Retinal pigment epithelial cell (primary cell): ENCODE results near the gene SHMT1.
"Not testable (repeated sequence)": the region's sequence is repeated elsewhere in the genome, so short reads cannot be mapped to it uniquely, and the experiment has no call there.

ENCODE experiments used
- DNase-seq: peaks from one replicate; pipeline ENCODE4 v3.0.0-alpha.2; 2010; ENCODE audit warnings: low read depth
- H3K4me3 ChIP-seq: 2 replicates; pipeline ENCODE4 v1.5.1; 2011; ENCODE audit warnings: mild to moderate bottlenecking, low read length, control low read depth, moderate library complexity
- CTCF ChIP-seq: conservative IDR thresholded peaks from 2 replicates; pipeline ENCODE4 v1.5.1; 2011; ENCODE audit warnings: low read depth, low read length, control low read depth, inconsistent platforms

SHMT1 gene

GRCh38 chr17:18361837-18362697 lies 1.3 kb downstream of the SHMT1 start:
- peak overlapping the region; percentile 74 for H3K4me3 ChIP-seq
- TF ChIP-seq CTCF: no peak
- no peak for DNase-seq

DNA sequence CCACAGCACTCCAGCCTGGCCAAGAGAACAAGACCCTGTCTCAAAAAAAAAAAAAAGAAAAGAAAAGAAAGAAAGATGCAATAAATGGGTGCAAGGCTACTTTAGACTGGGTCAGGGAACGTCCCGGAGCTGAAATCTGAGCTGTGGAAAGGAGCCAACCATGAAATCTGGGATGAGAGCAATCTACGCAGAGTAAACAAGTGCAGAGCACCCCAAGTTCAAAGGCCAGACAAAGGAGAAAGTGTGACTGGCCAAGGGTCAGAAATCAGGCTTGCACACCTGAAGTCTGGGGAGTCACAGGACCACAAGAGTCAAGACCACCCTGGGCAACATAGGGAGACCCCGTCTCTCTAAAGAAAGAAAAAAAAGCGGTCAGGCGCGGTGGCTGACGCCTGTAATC lies 2.8 kb downstream of the SHMT1 start:
- TF ChIP-seq CTCF: no peak
- DNase-seq: no peak
- no peak overlapping the region for H3K4me3 ChIP-seq

- no peak for DNase-seq
- no peak overlapping the region for H3K4me3 ChIP-seq
- no peak for TF ChIP-seq CTCF
These were observed 6.7 kb downstream of the SHMT1 start for GRCh38 chr17:18356624-18357023.

DNA sequence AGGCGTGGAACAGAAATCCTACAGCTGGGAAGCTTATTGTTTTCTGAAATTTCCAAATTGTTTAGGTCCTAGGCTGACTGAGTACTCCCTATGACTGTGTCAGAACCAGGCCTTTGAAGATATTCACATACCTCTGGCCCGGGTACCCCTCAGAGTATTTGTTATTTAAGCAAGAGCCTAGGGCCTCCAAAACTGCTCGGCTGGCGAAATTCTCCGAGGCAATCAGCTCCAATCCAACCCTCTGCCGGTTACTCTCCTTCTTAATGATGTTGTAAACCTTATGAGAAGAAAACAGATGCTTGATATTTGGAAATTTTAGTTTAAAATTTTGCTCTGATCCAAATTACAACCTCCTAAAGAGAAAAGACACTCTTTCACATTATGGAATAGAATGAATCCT lies 9.8 kb downstream of the SHMT1 start:
- no peak for TF ChIP-seq CTCF
- no peak for DNase-seq

GRCh38 chr17:18344021-18344420 lies 19.3 kb downstream of the SHMT1 start:
- no peak overlapping the region for H3K4me3 ChIP-seq
- DNase-seq: no peak
- no peak for TF ChIP-seq CTCF

More for the DNA sequence above, 9.8 kb downstream of the SHMT1 start:
- no peak overlapping the region for H3K4me3 ChIP-seq

GRCh38 chr17:18339933-18340332 lies 23.4 kb downstream of the SHMT1 start:
- no peak for TF ChIP-seq CTCF
- DNase-seq: no peak
- H3K4me3 ChIP-seq: no peak overlapping the region

DNA sequence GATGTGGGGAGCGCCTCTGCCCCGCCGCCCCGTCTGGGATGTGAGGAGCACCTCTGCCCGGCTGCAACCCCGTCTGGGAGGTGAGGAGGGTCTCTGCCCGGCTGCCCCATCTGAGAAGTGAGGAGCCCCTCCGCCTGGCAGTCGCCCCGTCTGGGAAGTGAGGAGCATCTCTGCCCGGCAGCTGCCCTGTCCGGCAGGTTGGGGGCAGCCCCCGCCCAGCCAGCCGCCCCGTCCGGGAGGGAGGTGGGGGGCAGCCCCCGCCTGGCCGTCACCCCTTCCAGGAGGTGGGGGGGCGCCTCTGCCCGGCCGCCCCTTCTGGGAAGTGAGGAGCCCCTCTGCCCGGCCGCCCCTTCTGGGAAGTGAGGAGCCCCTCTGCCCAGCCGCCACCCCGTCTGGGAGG lies 25.2 kb downstream of the SHMT1 start:
- not testable (repeated sequence) for H3K4me3 ChIP-seq, DNase-seq
